ENCODE data around the gene TPD52L2. TPM values are rescaled to one million over a fixed set of nuclear protein-coding genes. Genes with fewer than 3 reads are reported as not detected.

TPD52L2 gene
- total RNA-seq, 6 donors from 2014 or later: 64.2 to 103 (median 79.4) TPM

GRCh38 chr20:63830841-63831588 lies 34.1 kb upstream of the TPD52L2 start, which contains the start of gene ZBTB46:
TSS of gene ZBTB46 (minus strand) at chr20:63831264. CDS start at chr20:63790757, 40,507 bp downstream.
- Histone ChIP-seq H3K9me3 (no peaks in the 10 kb centered on the region), H3K4me1 (peaks cover 33 to 64% (median 45%) of the 10 kb centered on the region in 4 donors), H3K4me3 (peak within 1 kb of the TSS; percentile 57 to 86 (median 82)), H3K27me3 (no peaks in the 10 kb centered on the region), H3K27ac (peak within 1 kb of the TSS; percentile 75 to 89 (median 81)), H3K36me3 (no peaks in the 10 kb centered on the region)
- no CpG with 5 or more reads among the region's 147 CpGs for WGBS, 2 donors
- DNase-seq: peak; percentile 52 to 95
- peak in 1 of 2 donors; percentile 60 for ATAC-seq (ENCODE audit: low FRiP score in 2 of 2)
- TF ChIP-seq, protein P1, sequence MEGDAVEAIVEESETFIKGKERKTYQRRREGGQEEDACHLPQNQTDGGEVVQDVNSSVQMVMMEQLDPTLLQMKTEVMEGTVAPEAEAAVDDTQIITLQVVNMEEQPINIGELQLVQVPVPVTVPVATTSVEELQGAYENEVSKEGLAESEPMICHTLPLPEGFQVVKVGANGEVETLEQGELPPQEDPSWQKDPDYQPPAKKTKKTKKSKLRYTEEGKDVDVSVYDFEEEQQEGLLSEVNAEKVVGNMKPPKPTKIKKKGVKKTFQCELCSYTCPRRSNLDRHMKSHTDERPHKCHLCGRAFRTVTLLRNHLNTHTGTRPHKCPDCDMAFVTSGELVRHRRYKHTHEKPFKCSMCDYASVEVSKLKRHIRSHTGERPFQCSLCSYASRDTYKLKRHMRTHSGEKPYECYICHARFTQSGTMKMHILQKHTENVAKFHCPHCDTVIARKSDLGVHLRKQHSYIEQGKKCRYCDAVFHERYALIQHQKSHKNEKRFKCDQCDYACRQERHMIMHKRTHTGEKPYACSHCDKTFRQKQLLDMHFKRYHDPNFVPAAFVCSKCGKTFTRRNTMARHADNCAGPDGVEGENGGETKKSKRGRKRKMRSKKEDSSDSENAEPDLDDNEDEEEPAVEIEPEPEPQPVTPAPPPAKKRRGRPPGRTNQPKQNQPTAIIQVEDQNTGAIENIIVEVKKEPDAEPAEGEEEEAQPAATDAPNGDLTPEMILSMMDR (IDR thresholded peaks at IDR 0.05): no peak
- TF ChIP-seq POLR2A (IDR thresholded peaks at IDR 0.05) (no peak), POLR2AphosphoS5 (IDR thresholded peaks at IDR 0.05) (no peak), EP300 (IDR thresholded peaks at IDR 0.05) (no peak)

GRCh38 chr20:63831646-63831992 lies 33.5 kb upstream of the TPD52L2 start:
- no peaks in the 10 kb centered on the region for H3K9me3 ChIP-seq
- DNase-seq (no peak), ATAC-seq (ENCODE audit: low FRiP score in 2 of 2) (no peak)
- H3K27ac ChIP-seq: peak overlapping the region; percentile 57 to 82 (median 78)
- H3K36me3 ChIP-seq: no peaks in the 10 kb centered on the region
- peak overlapping the region; percentile 57 to 86 (median 70) for H3K4me3 ChIP-seq
- 0 to 1% methylated on average over 11 to 22 of the region's 55 CpGs for WGBS, 2 donors
- peaks cover 33 to 64% (median 45%) of the 10 kb centered on the region in 4 donors for H3K4me1 ChIP-seq
- TF ChIP-seq POLR2A (IDR thresholded peaks at IDR 0.05): no peak
- TF ChIP-seq POLR2AphosphoS5 (IDR thresholded peaks at IDR 0.05): no peak
- no peaks in the 10 kb centered on the region for H3K27me3 ChIP-seq

DNA sequence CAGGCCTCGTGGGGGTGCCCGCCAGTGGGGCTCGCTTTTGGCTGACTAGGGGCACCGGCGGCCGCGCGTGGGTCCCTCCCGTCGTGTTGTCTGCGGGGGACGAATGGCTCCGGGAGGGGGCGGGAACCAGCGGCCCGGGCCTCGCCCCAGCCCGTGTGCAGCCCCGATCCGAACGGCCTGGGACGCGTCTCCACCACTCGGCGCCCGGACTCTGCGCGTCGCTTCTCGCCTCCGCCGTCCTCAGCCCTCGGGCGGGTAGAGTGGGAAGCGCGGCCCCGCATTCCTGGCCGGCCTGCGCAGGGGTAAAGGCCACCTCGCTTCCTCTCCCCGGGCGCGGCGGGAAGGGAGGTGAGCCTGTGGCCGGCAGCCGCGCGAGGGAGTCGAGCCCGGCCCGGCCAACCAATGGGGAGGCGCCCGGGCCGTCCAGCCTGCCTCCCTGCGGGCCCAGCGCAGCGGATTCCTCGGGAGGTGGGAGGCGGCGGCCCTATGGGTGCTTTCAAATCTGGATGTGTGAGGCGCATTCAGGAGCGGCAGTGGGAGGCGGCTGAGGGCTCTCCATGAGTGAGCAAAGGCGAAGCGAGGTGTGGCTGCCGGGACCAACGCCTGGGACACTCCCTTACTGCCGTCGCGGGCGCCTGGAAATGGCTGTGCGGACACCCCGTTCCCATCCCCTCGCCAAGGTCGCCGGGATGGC lies 32.9 kb upstream of the TPD52L2 start:
- H3K27me3 ChIP-seq: no peaks in the 10 kb centered on the region
- peaks cover 33 to 64% (median 45%) of the 10 kb centered on the region in 4 donors for H3K4me1 ChIP-seq
- DNase-seq (peak in 1 of 2 donors; percentile 89), ATAC-seq (ENCODE audit: low FRiP score in 2 of 2) (peak; percentile 3 to 37)
- H3K27ac ChIP-seq: peak overlapping the region; percentile 57 to 82 (median 78)
- H3K4me3 ChIP-seq: peak overlapping the region; percentile 57 to 86 (median 70)
- H3K9me3 ChIP-seq: no peaks in the 10 kb centered on the region
- H3K36me3 ChIP-seq: no peaks in the 10 kb centered on the region
- TF ChIP-seq, protein P1 (IDR thresholded peaks at IDR 0.05): no peak
- TF ChIP-seq POLR2A (IDR thresholded peaks at IDR 0.05) (no peak), EP300 (IDR thresholded peaks at IDR 0.05) (no peak), POLR2AphosphoS5 (IDR thresholded peaks at IDR 0.05) (peak in 1 of 2 donors; percentile 28)
- WGBS, 2 donors: 16 to 24% methylated on average over 20 to 40 of the region's 76 CpGs

GRCh38 chr20:63833776-63834490 lies 31.1 kb upstream of the TPD52L2 start:
- Histone ChIP-seq H3K4me1 (peaks cover 33 to 56% (median 41%) of the 10 kb centered on the region in 4 donors), H3K36me3 (no peaks in the 10 kb centered on the region), H3K9me3 (no peaks in the 10 kb centered on the region), H3K27me3 (no peaks in the 10 kb centered on the region), H3K27ac (peak overlapping the region in 3 of 4 donors; percentile 48 to 82 (median 61)), H3K4me3 (no peak overlapping the region)
- ATAC-seq (ENCODE audit: low FRiP score in 2 of 2) (no peak), DNase-seq (no peak)
- TF ChIP-seq EP300 (IDR thresholded peaks at IDR 0.05) (no peak), POLR2A (IDR thresholded peaks at IDR 0.05) (no peak), POLR2AphosphoS5 (IDR thresholded peaks at IDR 0.05) (no peak)
- TF ChIP-seq, protein P1 (IDR thresholded peaks at IDR 0.05): no peak
- 68 to 78% methylated on average over 11 to 15 of the region's 20 CpGs for WGBS, 2 donors

- Histone ChIP-seq H3K36me3 (no peaks in the 10 kb centered on the region), H3K4me3 (no peak overlapping the region), H3K4me1 (peaks cover 28 to 50% (median 37%) of the 10 kb centered on the region in 4 donors), H3K27me3 (no peaks in the 10 kb centered on the region), H3K9me3 (no peaks in the 10 kb centered on the region), H3K27ac (peak overlapping the region; percentile 19 to 82 (median 54))
- TF ChIP-seq, protein P1 (IDR thresholded peaks at IDR 0.05): no peak
- TF ChIP-seq EP300 (IDR thresholded peaks at IDR 0.05): no peak
- TF ChIP-seq POLR2A (IDR thresholded peaks at IDR 0.05): no peak
- TF ChIP-seq POLR2AphosphoS5 (IDR thresholded peaks at IDR 0.05): no peak
- ATAC-seq (ENCODE audit: low FRiP score in 2 of 2): no peak
- no peak for DNase-seq
- WGBS, 2 donors: 92 to 93% methylated on average over 6 to 9 of the region's 9 CpGs
Measured at GRCh38 chr20:63834491-63834880, 30.6 kb upstream of the TPD52L2 start.
